OCI-LY3 (cell line): Measurements from ENCODE around the gene LRFN2.

Experiments used
- EZH2phosphoT487 ChIP-seq: fragments of 200-600 bp; shearing (Covaris generic); IDR thresholded peaks from 2 replicates; pipeline ENCODE4 v1.6.1; 2018; ENCODE audit warnings: antibody characterized with exemption, mixed run types, low read depth
- TF ChIP-seq, protein P1 (sequence below): fragments of 200-600, 300-600 bp; sonication (generic); IDR thresholded peaks from 2 replicates; pipeline ENCODE4 v1.5.1; 2014; ENCODE audit warnings: antibody characterized with exemption, low read length, low read depth

DNA sequence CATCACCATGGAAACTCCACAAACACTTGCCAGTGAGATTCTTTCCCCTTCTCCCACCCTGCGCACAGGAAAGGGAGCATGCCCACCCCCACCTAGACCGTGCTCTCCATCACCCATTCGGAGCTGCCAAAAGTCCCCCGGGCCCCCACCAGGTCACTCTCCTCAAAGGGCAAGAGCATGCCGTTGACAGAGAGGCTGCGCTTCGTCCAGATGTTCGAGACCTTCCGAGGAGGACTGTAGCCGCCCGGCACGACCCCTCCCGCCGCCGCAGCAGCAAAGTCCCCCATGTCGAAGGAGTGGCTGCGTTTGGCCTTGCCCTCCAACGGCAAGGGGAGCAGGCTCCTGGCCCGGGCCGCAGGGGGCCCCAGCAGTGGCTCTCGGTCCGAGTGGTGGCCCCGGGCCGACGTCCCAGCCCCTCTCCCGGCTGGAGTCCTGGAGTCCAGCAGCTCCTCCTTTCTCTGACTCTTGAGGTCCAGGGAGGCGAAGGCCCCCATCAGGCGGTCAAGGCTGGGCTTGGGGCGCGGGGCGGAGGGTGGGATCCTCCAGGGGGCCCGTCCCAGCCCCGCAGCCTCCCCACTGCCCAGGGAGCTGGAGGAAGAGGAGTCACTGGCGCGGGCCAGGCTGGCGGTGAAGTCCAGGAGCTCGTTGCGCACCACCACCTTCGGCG, 195.2 kb downstream of the LRFN2 start:
- TF ChIP-seq, protein P1, sequence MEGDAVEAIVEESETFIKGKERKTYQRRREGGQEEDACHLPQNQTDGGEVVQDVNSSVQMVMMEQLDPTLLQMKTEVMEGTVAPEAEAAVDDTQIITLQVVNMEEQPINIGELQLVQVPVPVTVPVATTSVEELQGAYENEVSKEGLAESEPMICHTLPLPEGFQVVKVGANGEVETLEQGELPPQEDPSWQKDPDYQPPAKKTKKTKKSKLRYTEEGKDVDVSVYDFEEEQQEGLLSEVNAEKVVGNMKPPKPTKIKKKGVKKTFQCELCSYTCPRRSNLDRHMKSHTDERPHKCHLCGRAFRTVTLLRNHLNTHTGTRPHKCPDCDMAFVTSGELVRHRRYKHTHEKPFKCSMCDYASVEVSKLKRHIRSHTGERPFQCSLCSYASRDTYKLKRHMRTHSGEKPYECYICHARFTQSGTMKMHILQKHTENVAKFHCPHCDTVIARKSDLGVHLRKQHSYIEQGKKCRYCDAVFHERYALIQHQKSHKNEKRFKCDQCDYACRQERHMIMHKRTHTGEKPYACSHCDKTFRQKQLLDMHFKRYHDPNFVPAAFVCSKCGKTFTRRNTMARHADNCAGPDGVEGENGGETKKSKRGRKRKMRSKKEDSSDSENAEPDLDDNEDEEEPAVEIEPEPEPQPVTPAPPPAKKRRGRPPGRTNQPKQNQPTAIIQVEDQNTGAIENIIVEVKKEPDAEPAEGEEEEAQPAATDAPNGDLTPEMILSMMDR, result no peak
- TF ChIP-seq EZH2phosphoT487, result no peak
